CD4-positive, alpha-beta T cell (primary cell): Measurements from ENCODE around the gene XKR7. TPM values are rescaled to one million over a fixed set of nuclear protein-coding genes. Genes with fewer than 3 reads are reported as not detected.
"Not testable (repeated sequence)": the region's sequence is repeated elsewhere in the genome, so short reads cannot be mapped to it uniquely, and the experiment has no call there.

ENCODE experiments used
- ATAC-seq: fragments of 200-7000 bp; cut with Tn5 transposase; one replicate; pipeline ENCODE4 v1.10.0; 2022; ENCODE audit warnings: mild to moderate bottlenecking; ENCODE audit not compliant: poor library complexity
- CTCF ChIA-PET: fragments of 350-600 bp; sonication (Branson Sonifier 250); formaldehyde crosslinking; loops from one replicate; lab custom pipeline; 2021; ENCODE audit warnings: antibody characterized with exemption, inconsistent platforms; lab: Charles Lee
- POLR2A ChIA-PET: fragments of 350-600 bp; sonication (Branson Sonifier 250); formaldehyde crosslinking; loops from one replicate; lab custom pipeline; 2021; ENCODE audit warnings: antibody characterized with exemption, inconsistent platforms; lab: Charles Lee
- DNase-seq, 14 experiments: peaks; one replicate each; pipeline ENCODE4 v3.0.0-alpha.2; 2013 to 2020; ENCODE audit warnings: mixed read lengths in 2 of 14
- H3K27ac ChIP-seq, 2 donors: one replicate each; pipeline versions ENCODE4 v1.5.1 to v1.7.0; 2013; ENCODE audit warnings: low read length in 2 of 2, low read depth in 1 of 2, mild to moderate bottlenecking in 1 of 2
- H3K27me3 ChIP-seq, 2 experiments: 1 replicate in 1 of 2; 2 replicates in 1 of 2; pipeline versions ENCODE4 v1.6.1 to v1.7.0; 2013; ENCODE audit warnings: low read length in 2 of 2, control low read depth in 1 of 2, mild to moderate bottlenecking in 1 of 2, moderate library complexity in 1 of 2; ENCODE audit not compliant: insufficient read depth in 2 of 2, control insufficient read depth in 1 of 2
- H3K36me3 ChIP-seq: one replicate; pipeline ENCODE4 v1.6.1; 2013; ENCODE audit warnings: low read length, control low read depth; ENCODE audit not compliant: insufficient read depth
- H3K4me1 ChIP-seq: one replicate; pipeline ENCODE4 v1.6.1; 2013; ENCODE audit warnings: low read length, control low read depth; ENCODE audit not compliant: insufficient read depth
- H3K4me3 ChIP-seq: one replicate; pipeline ENCODE4 v1.5.1; 2013; ENCODE audit warnings: mild to moderate bottlenecking, low read length, moderate library complexity
- H3K9me3 ChIP-seq, 2 experiments: 1 replicate in 1 of 2; 2 replicates in 1 of 2; pipeline versions ENCODE4 v1.6.1 to v1.7.0; 2013; ENCODE audit warnings: low read length in 2 of 2, mild to moderate bottlenecking in 2 of 2, control low read depth in 1 of 2, moderate library complexity in 1 of 2; ENCODE audit not compliant: control insufficient read depth in 1 of 2, insufficient read depth in 1 of 2
- H3K27ac Mint-ChIP-seq: one replicate; pipeline ENCODE4 v1.8.0; 2020; ENCODE audit warnings: mixed read lengths
- H3K27me3 Mint-ChIP-seq: one replicate; pipeline ENCODE4 v1.8.0; 2021; ENCODE audit warnings: mixed read lengths
- H3K36me3 Mint-ChIP-seq: one replicate; pipeline ENCODE4 v1.8.0; 2021; ENCODE audit warnings: low read depth, mixed read lengths
- H3K4me1 Mint-ChIP-seq: one replicate; pipeline ENCODE4 v1.8.0; 2021; ENCODE audit warnings: low read depth, mixed read lengths
- H3K4me3 Mint-ChIP-seq: one replicate; pipeline ENCODE4 v1.8.0; 2020; ENCODE audit warnings: mild to moderate bottlenecking, mixed read lengths
- H3K9me3 Mint-ChIP-seq: one replicate; pipeline ENCODE4 v1.8.0; 2020; ENCODE audit warnings: mixed read lengths
- intact Hi-C, 2 experiments: fragments of 100-400 bp; cut with DNase I in 1 of 2; cut with micrococcal nuclease in 1 of 2; formaldehyde crosslinking; loops; one replicate each; pipeline versions ENCODE4 v1.15.1 to v1.9.0; 2023 to 2025; cut with DNase I, micrococcal nuclease
- total RNA-seq, 174 experiments: library from RNA in 2 of 174; stranded (reverse) in 2 of 174; gene quantifications; one replicate each; pipeline ENCODE4 v1.2.3 and lab custom pipeline; 2021 to 2026
- TF ChIP-seq, protein P1 (sequence below): fragments of 200-600 bp; IDR thresholded peaks from one replicate; pipeline ENCODE4 v1.8.0; 2022; ENCODE audit warnings: antibody characterized with exemption, mild to moderate bottlenecking

Gene XKR7
- total RNA-seq, 2 experiments from 2014 or later = not detected

DNA sequence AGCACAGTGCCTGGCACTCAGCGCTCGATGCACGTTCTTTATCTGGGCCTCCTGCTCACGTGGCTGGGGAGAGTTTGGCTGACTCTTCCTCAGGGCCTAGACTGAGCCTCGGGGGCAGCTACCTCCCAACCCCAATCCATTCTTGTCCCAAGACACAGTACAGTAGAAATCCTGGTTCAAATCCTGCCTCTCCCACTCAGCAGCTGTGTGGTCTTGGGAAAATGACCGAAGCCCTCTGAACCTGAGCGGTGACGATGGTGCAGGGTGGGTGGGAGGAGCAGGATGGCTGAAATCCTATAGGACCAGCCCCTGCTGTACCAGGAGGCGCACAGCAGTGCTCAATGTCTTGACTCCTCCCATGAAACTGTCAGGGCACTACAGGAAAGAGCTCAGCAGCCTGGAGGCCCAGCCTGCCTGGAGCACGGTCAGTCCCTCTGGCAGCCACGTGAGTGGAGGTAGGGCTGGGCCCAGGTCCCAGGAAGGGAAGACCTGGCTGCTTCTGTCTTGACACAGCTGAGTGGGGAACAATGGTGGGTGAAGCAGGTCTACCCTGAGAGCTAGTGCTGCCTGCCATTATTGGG is 47.6 kb upstream of the XKR7 start:
- Mint-ChIP-seq H3K36me3 (no peaks in the 10 kb centered on the region), H3K27ac (no peak overlapping the region), H3K27me3 (peaks cover 42% of the 10 kb centered on the region), H3K4me3 (no peak overlapping the region), H3K9me3 (no peaks in the 10 kb centered on the region), H3K4me1 (no peaks in the 10 kb centered on the region)
- TF ChIP-seq, protein P1, sequence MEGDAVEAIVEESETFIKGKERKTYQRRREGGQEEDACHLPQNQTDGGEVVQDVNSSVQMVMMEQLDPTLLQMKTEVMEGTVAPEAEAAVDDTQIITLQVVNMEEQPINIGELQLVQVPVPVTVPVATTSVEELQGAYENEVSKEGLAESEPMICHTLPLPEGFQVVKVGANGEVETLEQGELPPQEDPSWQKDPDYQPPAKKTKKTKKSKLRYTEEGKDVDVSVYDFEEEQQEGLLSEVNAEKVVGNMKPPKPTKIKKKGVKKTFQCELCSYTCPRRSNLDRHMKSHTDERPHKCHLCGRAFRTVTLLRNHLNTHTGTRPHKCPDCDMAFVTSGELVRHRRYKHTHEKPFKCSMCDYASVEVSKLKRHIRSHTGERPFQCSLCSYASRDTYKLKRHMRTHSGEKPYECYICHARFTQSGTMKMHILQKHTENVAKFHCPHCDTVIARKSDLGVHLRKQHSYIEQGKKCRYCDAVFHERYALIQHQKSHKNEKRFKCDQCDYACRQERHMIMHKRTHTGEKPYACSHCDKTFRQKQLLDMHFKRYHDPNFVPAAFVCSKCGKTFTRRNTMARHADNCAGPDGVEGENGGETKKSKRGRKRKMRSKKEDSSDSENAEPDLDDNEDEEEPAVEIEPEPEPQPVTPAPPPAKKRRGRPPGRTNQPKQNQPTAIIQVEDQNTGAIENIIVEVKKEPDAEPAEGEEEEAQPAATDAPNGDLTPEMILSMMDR = no peak
- intact Hi-C loops = no loop called here
- POLR2A ChIA-PET = no interaction called here
- CTCF ChIA-PET = no interaction called here
- H3K27ac ChIP-seq = no peak overlapping the region
- H3K9me3 ChIP-seq = peaks cover 0 to 4% of the 10 kb centered on the region in 2 experiments
- DNase-seq (no peak), ATAC-seq (no peak)
- no peaks in the 10 kb centered on the region for H3K36me3 ChIP-seq
- H3K4me3 ChIP-seq = no peak overlapping the region
- no peaks in the 10 kb centered on the region for H3K4me1 ChIP-seq
- peaks cover 0 to 7% of the 10 kb centered on the region in 2 experiments for H3K27me3 ChIP-seq

DNA sequence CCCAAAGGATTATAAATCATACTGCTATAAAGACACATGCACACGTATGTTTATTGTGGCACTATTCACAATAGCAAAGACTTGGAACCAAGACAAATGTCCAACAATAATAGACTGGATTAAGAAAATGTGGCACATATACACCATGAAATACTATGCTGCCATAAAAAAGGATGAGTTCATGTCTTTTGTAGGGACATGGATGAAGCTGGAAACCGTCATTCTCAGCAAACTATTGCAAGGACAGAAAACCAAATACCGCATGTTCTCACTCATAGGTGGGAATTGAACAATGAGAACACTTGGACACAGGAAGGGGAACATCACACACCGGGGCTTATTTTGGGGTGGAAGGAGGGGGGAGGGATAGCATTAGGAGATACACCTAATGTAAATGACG is 46.5 kb upstream of the XKR7 start:
- ATAC-seq = not testable (repeated sequence)

DNA sequence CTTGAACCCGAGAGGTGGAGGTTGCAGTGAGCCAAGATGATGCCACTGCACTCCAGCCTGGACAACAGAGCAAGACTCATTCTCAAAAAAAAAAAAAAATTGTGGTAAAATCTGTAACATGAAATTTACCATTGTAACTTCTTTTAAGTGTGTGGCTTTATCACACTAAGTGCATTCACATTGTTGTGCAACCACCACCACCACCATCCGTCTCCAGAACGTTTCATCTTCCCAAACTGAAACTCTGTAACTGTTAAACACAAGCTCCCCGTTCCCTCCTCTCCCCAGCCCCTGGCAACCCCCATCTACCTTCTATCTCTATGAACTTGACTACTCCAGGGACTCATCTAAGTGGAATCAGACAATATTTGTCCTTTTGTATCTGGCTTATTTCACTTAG is 45.8 kb upstream of the XKR7 start:
- Histone ChIP-seq H3K4me3 (no peak overlapping the region), H3K4me1 (no peaks in the 10 kb centered on the region), H3K27ac (no peak overlapping the region), H3K36me3 (no peaks in the 10 kb centered on the region), H3K9me3 (peaks cover 0 to 4% of the 10 kb centered on the region in 2 experiments), H3K27me3 (peaks cover 7% of the 10 kb centered on the region in 2 experiments)
- no peak for ATAC-seq
- CTCF ChIA-PET = no interaction called here
- H3K4me3 Mint-ChIP-seq = no peak overlapping the region
- no peaks in the 10 kb centered on the region for H3K4me1 Mint-ChIP-seq
- intact Hi-C loops = no loop called here
- H3K36me3 Mint-ChIP-seq = no peaks in the 10 kb centered on the region
- TF ChIP-seq, protein P1 = no peak
- H3K27ac Mint-ChIP-seq = no peak overlapping the region
- H3K9me3 Mint-ChIP-seq = no peaks in the 10 kb centered on the region
- POLR2A ChIA-PET = no interaction called here
- H3K27me3 Mint-ChIP-seq = peaks cover 53% of the 10 kb centered on the region
- no peak for DNase-seq

More for the DNA sequence above, 46.5 kb upstream of the XKR7 start:
- H3K36me3 ChIP-seq, H3K4me1 Mint-ChIP-seq, H3K9me3 Mint-ChIP-seq, H3K4me3 Mint-ChIP-seq, H3K4me1 ChIP-seq, H3K27ac Mint-ChIP-seq, H3K27ac ChIP-seq, H3K4me3 ChIP-seq, H3K27me3 ChIP-seq, intact Hi-C loops, DNase-seq, H3K9me3 ChIP-seq, CTCF ChIA-PET, POLR2A ChIA-PET, H3K36me3 Mint-ChIP-seq: not testable (repeated sequence)
- peaks cover 49% of the 10 kb centered on the region for H3K27me3 Mint-ChIP-seq

DNA sequence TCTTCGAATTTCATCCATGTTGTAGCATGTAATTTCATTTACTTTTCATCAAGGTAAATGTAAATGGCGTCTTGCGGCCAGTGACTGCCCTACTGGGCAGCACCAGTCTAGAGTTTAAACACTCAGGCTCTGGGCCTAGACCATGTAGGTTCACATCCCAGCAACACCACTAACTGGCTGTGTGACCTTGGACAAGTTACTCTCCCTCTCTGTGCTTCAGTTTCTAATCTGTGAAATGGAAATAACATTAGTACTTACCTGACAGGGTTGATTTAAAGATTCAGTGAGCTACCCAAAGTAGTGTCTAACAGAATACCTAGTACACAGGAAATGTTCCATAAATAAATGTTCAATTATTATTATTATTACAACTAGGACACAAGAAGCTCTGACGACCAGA is 45.4 kb upstream of the XKR7 start:
- ATAC-seq (no peak), DNase-seq (no peak)
- Histone ChIP-seq H3K4me3 (no peak overlapping the region), H3K4me1 (no peaks in the 10 kb centered on the region), H3K9me3 (peaks cover 0 to 4% of the 10 kb centered on the region in 2 experiments), H3K36me3 (no peaks in the 10 kb centered on the region), H3K27me3 (peaks cover 7 to 9% of the 10 kb centered on the region in 2 experiments), H3K27ac (no peak overlapping the region)
- intact Hi-C loops = no loop called here
- Mint-ChIP-seq H3K36me3 (no peaks in the 10 kb centered on the region), H3K4me3 (no peak overlapping the region), H3K4me1 (no peaks in the 10 kb centered on the region), H3K9me3 (no peaks in the 10 kb centered on the region), H3K27ac (no peak overlapping the region), H3K27me3 (peaks cover 57% of the 10 kb centered on the region)
- ChIA-PET CTCF (no interaction called here), POLR2A (no interaction called here)
- TF ChIP-seq, protein P1 = no peak
